Activated naive CD4-positive, alpha-beta T cell (primary cell): ENCODE measurements around the gene LMTK2.

ENCODE experiments used
- DNase-seq, 4 experiments: peaks; one replicate each; lab custom pipeline; 2025; lab: John Stamatoyannopoulos, UW

Gene LMTK2

GRCh38 chr7:98175260-98175940, 68.7 kb downstream of the LMTK2 start:
- DNase-seq, result no peak

- DNase-seq, result no peak
Observed at GRCh38 chr7:98177553-98177952, 70.9 kb downstream of the LMTK2 start.

GRCh38 chr7:98178321-98178720, 71.7 kb downstream of the LMTK2 start:
- no peak for DNase-seq

- no peak for DNase-seq
Observed at GRCh38 chr7:98178762-98179490, 72.3 kb downstream of the LMTK2 start.

DNA sequence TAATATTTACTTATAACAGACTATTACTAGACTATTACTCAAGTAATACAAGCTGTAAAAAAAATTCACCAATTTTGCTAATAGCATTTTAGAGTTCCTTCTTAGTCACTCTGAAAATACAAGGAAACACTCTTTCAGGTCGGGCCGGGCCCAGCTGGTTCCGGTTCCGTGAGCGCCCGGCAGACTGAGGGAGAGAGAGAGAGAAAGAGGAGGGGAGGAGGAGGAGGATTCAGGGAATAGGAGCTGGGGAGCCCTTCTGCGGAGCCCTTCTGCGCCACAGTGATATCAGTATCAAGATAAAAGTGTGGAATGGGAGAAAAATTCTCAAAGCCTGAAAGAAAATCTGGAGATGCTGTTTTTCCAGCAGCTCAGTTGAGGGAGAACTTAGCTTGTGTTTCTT, 74.1 kb downstream of the LMTK2 start:
- no peak for DNase-seq

GRCh38 chr7:98185101-98185500, 78.4 kb downstream of the LMTK2 start:
- no peak for DNase-seq

DNA sequence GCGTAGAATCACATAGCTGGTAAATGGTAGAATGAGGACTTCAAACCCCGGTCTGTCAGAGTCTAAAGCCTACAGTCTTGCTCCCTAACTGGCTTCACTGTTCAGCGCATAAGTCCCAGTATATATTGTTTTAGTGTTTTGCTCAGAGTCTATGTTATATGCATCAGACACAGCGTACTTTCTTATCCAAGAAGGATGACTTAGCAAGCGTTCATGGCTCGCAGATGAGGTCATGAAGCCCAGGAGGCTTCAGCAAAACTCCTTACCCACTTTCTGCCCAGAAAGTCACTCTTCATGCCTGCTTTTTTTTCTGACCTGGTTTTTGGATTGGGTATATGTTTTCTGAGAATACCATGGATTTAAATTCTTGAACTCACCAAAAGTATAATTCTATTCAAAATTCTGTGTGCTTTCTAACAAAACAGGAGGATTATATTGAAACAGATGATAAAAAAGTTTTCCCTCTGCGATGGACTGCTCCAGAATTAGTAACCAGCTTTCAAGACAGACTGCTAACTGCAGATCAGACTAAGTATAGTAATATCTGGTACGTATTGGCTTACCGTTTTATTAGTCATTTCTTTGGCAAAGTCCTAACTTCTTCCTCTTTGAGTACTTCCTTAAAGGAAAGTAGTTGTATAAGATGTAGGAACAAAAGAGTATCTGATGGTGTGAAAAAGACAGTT, 79.9 kb downstream of the LMTK2 start:
- DNase-seq, result no peak

DNA sequence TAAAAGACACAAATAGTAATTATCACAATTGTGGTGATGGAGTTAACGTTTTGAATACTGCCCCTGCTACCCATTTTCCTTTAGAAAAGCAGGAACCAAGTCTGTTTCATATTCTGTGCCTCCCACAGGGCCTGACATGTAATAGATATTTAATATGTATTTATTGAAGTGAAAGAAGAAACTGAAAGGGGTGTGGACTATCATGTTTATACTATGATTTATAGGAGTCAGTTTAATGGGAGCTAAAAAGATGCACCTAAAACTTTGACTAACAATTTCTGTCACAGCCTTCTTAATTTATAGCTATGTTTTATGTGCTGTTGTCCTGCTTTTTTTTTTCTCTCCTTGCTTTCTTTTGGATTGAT, 80.5 kb downstream of the LMTK2 start:
- no peak for DNase-seq

DNA sequence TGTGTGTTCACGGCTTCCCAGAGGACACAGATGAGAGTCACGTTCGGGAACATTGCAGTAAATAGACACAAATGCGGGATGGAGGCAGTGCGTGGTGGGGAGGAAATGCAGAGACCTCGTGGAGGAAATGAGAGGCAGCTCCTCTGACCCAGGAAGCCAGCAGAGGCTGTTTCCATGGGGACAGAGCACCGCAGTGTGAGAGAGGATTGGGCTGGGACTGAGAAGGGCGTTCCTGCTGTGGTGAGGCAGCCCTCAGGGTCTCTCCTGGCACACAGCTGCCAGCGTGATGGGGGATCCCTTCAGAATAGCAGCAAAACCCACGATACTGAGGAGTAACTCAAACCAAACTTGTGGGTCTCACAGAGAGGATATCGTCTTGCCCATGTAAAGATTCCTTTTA, 82.9 kb downstream of the LMTK2 start:
- DNase-seq, result no peak

GRCh38 chr7:98191668-98192431, 85.2 kb downstream of the LMTK2 start:
- DNase-seq, result no peak

GRCh38 chr7:98192781-98193457, 86.3 kb downstream of the LMTK2 start:
- DNase-seq, result no peak

GRCh38 chr7:98193474-98194180, 87.0 kb downstream of the LMTK2 start:
- DNase-seq, result no peak

GRCh38 chr7:98194186-98194585, 87.5 kb downstream of the LMTK2 start:
- DNase-seq, result no peak

DNA sequence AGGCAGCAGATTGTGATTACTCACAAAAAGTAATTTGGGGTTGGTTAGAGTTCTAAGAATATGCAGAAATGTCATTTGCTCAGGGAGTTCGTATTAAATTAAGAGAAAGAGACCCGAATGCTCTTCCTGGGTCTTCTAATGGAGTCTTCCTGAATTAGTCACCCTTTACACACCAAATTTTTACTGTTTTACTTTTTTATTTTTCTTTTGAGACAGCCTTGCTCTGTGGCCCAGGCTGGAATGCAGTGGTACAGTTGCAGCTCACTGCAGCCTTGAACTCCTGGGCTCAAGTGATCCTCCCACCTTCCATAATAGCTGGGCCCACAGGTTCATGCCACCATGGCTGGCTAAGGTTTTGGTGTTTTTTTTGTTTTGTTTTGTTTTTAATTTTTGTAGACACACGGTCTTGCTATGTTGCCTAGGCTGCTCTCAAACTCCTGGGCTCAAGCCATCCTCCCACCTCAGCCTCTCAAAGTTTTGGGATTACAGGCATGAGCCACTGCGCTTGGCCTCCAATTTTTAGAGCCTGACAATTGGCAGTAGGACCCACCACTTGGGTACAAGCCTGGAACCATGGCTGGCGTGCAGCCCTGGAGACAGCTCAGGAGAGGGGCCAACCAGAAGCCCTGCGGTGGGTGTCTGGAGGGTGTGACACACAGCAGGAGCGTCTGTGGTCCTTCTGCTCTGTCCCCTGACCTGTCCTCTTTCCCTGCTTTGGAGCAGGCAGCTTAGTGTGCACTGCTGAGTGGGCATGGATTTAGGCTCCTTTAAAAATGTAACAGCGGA, 88.2 kb downstream of the LMTK2 start:
- no peak for DNase-seq

- no peak for DNase-seq
Observed at GRCh38 chr7:98196706-98197605, 90.3 kb downstream of the LMTK2 start.

DNA sequence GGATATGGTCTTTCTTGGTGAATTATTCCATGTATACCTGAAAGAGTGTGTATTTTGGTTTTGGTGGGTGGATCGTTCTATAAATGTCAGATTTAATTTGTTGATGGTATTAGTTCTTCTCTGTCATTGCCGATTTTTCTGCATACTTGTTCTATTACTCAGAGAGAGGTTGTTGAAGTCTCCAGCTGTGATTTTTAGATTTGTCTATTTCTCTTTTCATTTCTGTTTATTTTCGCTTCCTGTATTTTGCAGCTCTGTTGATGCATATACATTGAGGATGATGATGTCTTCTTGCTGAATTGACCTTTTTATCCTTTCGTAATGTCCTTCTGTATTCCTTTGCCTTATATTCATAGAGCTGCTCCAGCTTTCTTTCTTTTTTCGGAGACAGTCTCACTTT, 92.5 kb downstream of the LMTK2 start:
- DNase-seq, result no peak

GRCh38 chr7:98200364-98200763, 93.7 kb downstream of the LMTK2 start:
- no peak for DNase-seq

DNA sequence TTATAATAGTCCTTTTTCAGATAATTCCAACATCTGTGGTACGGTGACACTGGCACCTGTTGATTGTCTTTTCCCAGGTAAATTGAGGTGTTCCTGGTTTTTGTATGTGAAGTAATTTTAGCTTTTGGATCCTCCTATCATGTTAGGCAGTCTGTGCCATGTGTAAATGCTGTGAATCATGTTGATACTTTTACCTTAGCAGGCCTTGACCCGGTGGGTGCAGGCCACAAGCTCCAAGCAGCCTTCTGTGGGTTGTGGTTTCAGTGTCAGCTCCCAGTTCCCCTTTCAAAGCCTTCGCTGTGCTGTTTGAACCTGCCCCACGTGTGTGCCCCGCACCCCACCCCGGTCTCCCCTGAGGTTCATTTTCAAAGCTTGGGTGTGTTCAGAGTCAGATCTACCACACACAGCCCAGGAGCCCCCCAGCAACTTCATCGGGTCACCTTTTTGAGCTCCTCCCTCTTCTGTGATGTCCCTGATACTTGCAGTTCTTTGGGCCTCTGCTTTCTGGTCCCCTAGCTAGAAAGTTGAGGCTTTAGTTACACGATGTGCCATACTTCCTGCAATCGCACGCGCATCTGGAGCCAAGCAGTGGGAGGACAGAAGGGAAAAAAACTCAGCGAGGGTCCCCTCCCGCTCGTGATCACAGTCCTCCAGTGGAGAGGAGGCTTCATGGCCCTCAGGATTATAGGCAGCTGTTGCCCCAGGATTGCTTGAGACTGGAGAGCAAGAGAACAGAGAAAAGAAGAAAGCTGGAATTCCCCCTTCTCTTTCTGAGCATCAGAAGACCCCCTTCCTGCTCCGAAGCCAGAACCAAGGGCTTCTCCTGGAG, 95.9 kb downstream of the LMTK2 start:
- peak in 2 of 4 experiments; percentile 33 to 46 for DNase-seq
